HG03575 (cell line): ENCODE data around the gene MEGF11.

ENCODE experiments used
- ATAC-seq: cut with Tn5 transposase; IDR thresholded peaks from one replicate; pipeline ENCODE4 v1.9.1; 2021; ENCODE audit not compliant: unreplicated experiment, insufficient number of reproducible peaks, low FRiP score; ENCODE audit errors: extremely low read depth

The MEGF11 gene

GRCh38 chr15:66032006-66032405 lies 221.5 kb downstream of the MEGF11 start:
- no peak for ATAC-seq

GRCh38 chr15:66030650-66031049 lies 222.9 kb downstream of the MEGF11 start:
- ATAC-seq, result no peak

GRCh38 chr15:66029650-66030049 lies 223.9 kb downstream of the MEGF11 start:
- no peak for ATAC-seq

- ATAC-seq, result no peak
Measured at GRCh38 chr15:66027268-66027805, 226.2 kb downstream of the MEGF11 start.

- ATAC-seq, result no peak
Measured at GRCh38 chr15:66025972-66026371, 227.6 kb downstream of the MEGF11 start.

GRCh38 chr15:66025015-66025452 lies 228.5 kb downstream of the MEGF11 start:
- ATAC-seq, result no peak

GRCh38 chr15:66024116-66024515 lies 229.4 kb downstream of the MEGF11 start:
- ATAC-seq, result no peak

- ATAC-seq, result no peak
Measured at GRCh38 chr15:66023311-66023972, 230.1 kb downstream of the MEGF11 start.

GRCh38 chr15:66022163-66022525 lies 231.4 kb downstream of the MEGF11 start:
- ATAC-seq, result no peak

- no peak for ATAC-seq
Measured at GRCh38 chr15:66021496-66022162, 231.9 kb downstream of the MEGF11 start.

- ATAC-seq, result no peak
Measured at GRCh38 chr15:66019826-66020398, 233.6 kb downstream of the MEGF11 start.

GRCh38 chr15:66019368-66019767 lies 234.2 kb downstream of the MEGF11 start:
- no peak for ATAC-seq

- ATAC-seq, result no peak
Measured at GRCh38 chr15:66018488-66018797, 235.1 kb downstream of the MEGF11 start.

GRCh38 chr15:66017792-66018487 lies 235.6 kb downstream of the MEGF11 start:
- ATAC-seq, result no peak

GRCh38 chr15:66017000-66017399 lies 236.6 kb downstream of the MEGF11 start:
- ATAC-seq, result no peak

- ATAC-seq, result no peak
Measured at GRCh38 chr15:66016199-66016598, 237.4 kb downstream of the MEGF11 start.

- no peak for ATAC-seq
Measured at GRCh38 chr15:66014635-66015182, 238.8 kb downstream of the MEGF11 start.

- ATAC-seq, result no peak
Measured at GRCh38 chr15:66014022-66014421, 239.5 kb downstream of the MEGF11 start.

- no peak for ATAC-seq
Measured at GRCh38 chr15:66008940-66009562, 244.5 kb downstream of the MEGF11 start.
